Embryonic facial prominence (tissue), 1 donor: Measurements from ENCODE around the gene TMEM94.

Source experiments
- DNase-seq: peaks from one replicate; pipeline ENCODE4 v3.0.0-alpha.2; 2016; ENCODE audit errors: extremely low spot score

TMEM94 gene

GRCh38 chr17:75496005-75496404, 39.6 kb downstream of the TMEM94 start:
- DNase-seq: no peak

- no peak for DNase-seq
Observed at GRCh38 chr17:75498039-75498725, 41.7 kb downstream of the TMEM94 start.

GRCh38 chr17:75498726-75499213, 42.3 kb downstream of the TMEM94 start:
- no peak for DNase-seq

- DNase-seq: no peak
Observed at GRCh38 chr17:75499313-75500022, 43.0 kb downstream of the TMEM94 start.

GRCh38 chr17:75500419-75501216, 44.2 kb downstream of the TMEM94 start:
- no peak for DNase-seq

- DNase-seq: no peak
Observed at GRCh38 chr17:75501378-75502071, 45.1 kb downstream of the TMEM94 start.

- DNase-seq: no peak
Observed at GRCh38 chr17:75502072-75502720, 45.8 kb downstream of the TMEM94 start.

- DNase-seq: no peak
Observed at GRCh38 chr17:75502721-75503329, 46.4 kb downstream of the TMEM94 start.

GRCh38 chr17:75503337-75503950, 47.0 kb downstream of the TMEM94 start:
- DNase-seq: no peak

GRCh38 chr17:75503976-75504346, 47.5 kb downstream of the TMEM94 start:
- DNase-seq: no peak

- DNase-seq: no peak
Observed at GRCh38 chr17:75504347-75505151, 48.1 kb downstream of the TMEM94 start.

- DNase-seq: no peak
Observed at GRCh38 chr17:75505152-75505409, 48.6 kb downstream of the TMEM94 start.

GRCh38 chr17:75505640-75506039, 49.2 kb downstream of the TMEM94 start:
- no peak for DNase-seq

GRCh38 chr17:75506134-75506533, 49.7 kb downstream of the TMEM94 start:
- DNase-seq: no peak

GRCh38 chr17:75506888-75507287, 50.5 kb downstream of the TMEM94 start:
- no peak for DNase-seq

GRCh38 chr17:75507733-75508719, 51.6 kb downstream of the TMEM94 start:
- DNase-seq: no peak

- no peak for DNase-seq
Observed at GRCh38 chr17:75508931-75509361, 52.5 kb downstream of the TMEM94 start.

- no peak for DNase-seq
Observed at GRCh38 chr17:75509528-75510258, 53.3 kb downstream of the TMEM94 start.
